ENCODE data around the gene PTGIS.

Gene PTGIS

DNA sequence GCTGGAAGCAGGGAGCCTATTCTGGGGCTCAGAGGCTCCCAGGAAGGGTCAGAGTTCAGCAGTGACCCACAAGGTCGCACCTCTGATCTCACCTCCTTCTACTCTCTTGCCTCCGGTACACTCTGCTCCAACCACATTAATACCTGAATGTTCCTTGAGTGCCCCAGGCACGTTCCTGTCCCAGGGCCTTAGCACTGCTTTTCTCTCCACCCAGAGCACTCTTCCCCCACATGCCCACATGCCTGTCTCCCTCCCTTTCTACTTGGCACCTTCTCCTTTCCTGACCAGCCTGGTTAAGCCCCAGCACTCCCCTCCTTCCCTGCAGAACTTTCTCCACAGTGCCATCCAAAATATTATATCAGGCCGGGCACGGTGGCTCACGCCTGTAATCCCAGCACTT, 98.9 kb downstream of the PTGIS start:
- no peak for DNase-seq (ENCODE audit: low read depth)

DNA sequence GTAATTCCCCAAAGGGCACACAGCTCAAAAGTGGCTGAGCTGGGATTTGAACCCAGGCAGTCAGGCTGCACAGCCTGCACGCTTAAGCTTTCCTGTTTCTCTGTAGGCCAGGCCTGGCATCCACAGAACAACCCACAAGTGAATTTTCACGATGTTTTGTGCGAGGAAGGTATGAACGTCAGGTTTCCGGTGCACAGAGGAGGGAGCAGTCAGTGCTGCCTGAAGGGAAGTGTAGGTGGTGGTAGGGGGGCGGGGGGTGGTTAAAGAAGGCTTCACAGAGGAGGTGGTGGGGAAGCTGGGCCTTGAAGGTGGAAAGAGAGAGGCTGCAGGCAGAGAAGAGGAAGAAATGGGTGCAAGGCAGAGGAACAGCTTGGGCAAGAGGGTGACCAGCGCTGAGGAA, 99.5 kb downstream of the PTGIS start:
- DNase-seq (ENCODE audit: low read depth), result no peak

DNA sequence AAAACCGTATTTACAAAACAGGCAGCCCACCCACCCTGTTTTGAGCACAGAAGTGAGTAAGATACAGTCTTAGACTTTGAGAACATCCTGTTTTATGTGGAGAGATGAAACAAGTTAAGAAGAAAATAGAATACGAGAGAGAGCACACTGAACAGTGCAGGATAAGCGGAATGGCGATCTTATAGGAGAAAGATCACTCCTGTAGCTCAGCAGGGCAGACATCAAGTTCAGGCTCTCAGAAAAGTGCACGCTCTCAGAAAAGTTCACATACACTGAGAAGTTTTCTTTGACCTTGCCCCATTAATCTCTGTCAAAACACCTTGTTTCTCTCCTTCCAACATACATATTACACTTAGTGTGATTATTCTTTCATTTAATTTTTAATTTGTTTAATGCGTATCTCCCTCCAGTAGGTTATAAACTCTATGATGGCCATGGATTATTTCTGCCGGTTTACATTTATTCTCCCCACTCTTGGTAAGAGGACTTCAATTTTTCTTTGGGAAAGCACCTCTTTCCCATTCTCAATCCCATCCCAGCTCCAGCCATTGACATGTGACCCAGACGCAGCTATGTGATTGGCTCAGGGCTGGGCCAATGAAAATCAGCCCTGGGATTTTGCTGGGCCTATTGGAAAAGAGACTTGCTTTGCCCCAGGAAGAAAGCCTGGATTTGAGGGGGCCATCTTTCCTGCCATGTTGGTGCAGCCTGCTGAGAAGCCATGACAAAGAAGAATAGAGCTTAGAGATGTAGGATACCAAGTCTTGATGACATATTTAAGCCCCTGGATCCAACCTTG, 101.6 kb downstream of the PTGIS start:
- DNase-seq (ENCODE audit: low read depth), result no peak

DNA sequence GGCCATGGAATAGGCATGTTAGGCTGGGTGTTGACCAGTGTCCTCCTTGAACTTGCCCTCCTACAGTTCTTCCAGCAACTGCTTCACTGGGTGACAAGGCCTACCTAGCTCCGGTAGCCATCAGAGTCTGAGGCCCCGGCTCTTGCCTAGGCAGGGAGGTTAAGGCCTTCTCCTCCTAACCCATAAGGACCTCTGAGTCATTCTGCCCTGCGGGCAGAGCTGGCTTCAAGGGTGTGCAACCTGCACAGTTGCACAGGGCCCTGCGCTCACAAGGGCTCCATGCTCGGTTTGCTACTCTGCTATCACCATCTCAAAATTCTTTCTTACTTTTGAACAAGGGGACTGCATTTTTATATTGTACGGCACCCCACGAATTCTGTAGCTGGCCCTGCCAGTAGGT, 103.4 kb downstream of the PTGIS start:
- DNase-seq (ENCODE audit: low read depth), result no peak

DNA sequence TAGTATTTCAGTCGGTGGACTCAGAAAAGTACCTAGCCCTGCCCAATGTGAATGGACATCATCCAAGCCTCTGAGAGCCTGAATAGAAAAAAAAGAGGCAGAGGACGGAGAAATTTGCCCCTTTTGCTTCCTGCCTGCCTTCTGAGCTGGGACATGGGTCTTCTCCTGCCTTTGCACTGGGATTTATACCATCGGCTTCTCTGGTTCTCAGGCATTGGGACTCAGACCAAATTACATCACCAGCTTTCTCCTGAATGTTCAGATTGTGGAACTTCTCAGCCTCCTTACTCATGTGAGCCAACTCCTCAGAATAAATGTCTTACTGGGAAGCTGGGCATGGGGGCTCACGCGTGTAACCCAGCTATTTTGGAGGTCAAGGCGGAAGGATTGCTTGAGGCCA, 105.3 kb downstream of the PTGIS start:
- no peak for DNase-seq (ENCODE audit: low read depth)

DNA sequence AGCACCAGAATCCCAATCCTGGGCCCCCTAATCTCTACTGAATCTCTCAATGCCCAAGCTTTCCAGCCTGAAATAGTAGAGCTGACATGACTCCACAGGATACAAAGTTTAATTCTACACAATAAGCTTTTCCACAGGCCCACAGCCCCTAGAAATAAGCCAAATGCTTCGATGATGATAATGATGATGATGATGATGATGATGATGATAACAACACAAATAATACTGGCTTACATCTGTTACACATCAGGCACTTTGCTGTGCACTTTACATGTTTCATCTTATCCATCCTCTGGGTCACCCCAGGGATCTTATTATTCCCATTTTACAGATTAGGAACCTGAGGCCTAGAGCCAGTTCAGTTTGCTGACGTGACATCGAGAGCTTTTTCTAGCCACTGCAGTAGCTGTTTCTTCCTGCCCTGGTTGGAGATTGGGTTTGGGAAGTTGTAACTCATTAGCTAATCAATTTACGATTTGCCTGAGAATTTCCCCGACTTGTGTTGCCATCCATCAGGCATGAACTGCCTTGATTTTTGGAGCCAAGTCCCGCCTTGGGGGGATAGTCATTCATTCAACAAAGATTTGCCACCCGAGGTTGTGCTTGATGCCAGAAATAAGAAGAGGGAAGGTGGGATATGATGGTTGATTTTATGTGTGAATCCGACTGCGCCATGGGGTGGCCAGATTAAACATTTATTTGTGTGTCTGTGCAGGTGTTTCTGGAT, 105.9 kb downstream of the PTGIS start:
- DNase-seq (ENCODE audit: low read depth), result no peak

DNA sequence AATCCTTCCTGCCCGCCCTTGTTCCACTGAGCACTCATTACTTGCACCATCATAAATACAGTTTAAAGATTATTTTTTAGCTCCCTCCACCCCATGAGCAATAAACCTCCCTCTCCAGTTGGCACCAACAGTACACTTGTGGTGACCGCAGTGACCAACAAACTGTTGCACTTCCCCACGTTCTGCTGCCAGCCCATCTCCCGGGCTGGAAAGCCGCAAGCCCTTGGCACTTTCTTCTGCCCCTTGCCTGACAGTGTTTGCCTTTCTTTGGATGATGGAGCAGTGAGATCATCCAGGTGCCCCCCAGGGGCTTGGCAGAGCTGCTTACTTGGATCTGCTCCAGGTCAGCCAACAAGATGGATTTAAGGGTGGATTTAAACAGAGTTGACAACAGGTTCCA, 107.0 kb downstream of the PTGIS start:
- no peak for DNase-seq (ENCODE audit: low read depth)

DNA sequence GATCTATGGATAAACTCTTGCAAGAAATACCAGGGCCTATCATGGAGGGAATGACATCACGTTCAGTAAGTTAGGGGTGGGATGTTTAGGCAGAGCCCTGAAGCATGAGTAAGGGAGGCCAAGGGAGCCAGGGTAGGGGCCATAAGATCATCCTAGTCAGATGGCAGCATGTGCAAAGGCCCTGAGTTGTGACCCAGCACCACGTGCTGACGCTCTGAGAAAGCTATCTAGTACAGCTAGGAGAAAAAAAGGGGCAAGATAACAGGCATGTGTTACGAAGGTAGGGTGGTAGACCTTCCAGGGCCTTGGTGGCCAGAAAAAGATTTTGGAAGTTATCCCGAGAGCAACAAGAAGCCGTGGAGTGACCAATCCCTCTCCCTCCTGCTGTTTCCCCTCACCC, 107.8 kb downstream of the PTGIS start:
- DNase-seq (ENCODE audit: low read depth), result no peak

DNA sequence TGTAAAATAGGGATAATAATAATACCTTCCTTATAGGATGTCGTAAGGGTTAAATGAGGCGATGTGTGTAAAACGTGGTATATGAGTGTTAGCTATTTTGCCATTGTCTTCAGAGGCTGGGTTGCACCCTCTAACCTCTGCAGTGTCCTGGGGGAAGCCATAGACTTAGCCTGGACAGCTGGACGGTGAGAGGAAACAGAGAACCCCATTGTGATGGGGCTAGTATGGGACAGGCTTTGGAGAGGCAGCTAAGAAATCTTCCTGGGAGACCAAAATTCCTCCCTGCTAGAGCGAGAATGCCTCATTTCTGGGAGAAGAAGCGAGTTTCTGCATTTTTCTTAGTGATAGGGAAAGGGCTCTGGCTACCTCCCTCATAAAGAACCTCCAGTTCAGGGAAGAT, 108.3 kb downstream of the PTGIS start:
- no peak for DNase-seq (ENCODE audit: low read depth)

DNA sequence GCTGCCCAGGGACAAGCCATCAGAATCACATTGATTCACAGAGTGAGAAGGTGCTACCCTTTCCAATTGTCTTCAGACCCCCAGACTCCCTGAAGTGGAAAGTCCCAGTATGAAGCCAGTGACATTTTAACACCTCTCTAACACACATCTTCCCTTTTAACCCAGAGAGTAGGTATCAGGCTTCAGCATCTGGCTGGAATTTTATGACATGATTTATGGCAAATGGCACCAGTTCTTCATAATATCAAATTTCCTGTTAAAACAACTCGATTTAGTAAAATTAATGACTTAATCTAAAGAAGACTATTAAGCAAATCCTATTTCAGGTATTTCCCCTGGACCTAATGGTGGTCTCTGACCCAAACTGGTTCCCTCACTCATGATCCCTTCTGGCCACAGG, 110.5 kb downstream of the PTGIS start:
- DNase-seq (ENCODE audit: low read depth), result no peak

DNA sequence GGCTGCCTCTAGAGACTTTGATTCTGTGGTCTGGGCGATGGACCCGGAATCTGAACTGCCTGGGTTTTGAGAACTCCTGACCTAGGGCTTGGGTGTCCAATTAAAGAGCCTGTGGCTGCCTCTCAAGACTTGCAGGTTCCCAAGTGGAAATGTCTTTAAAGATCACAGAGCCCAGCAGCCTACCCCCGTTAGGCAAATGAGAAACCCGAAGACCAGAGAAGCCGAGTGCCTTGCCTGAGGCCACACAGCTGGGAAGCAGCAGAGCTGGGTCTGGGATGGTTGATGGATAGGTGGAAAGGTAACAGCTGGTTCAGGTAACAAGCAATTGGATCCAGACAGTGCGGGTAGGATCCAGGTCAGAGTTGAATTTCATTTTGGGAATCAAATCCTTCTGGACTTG, 111.3 kb downstream of the PTGIS start:
- DNase-seq (ENCODE audit: low read depth), result no peak

DNA sequence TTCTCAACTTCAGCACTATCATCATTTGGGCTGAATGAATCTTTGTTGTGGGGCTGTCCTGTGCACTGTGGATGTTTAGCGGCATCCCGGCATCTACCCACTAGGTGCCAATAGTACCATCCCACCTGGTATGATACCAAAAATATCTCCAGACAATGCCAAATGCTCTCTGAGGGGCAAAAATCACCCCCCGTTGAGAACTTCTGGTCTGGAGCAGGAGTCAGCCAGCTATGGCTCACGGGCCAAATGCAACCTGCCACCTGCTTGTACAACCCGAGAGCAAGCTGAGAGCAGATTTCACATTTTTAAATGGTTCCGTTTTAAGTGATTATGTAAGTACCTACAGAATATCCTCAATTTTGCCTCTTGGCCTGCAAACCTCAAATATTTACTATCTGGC, 112.2 kb downstream of the PTGIS start:
- no peak for DNase-seq (ENCODE audit: low read depth)

Data from stimulated activated CD8-positive, alpha-beta memory T cell treated with anti-CD3 and anti-CD28 coated beads, Interleukin-12 subunit alpha, Interleukin-12 subunit beta, amount 100 ng/mL, for 4 hours (primary cell).